CD4-positive, alpha-beta T cell (primary cell): ENCODE measurements around the gene PAQR9. TPM values are rescaled to one million over a fixed set of nuclear protein-coding genes. Genes with fewer than 3 reads are reported as not detected.

Experiments used
- ATAC-seq: fragments of 200-7000 bp; cut with Tn5 transposase; one replicate; pipeline ENCODE4 v1.10.0; 2022; ENCODE audit warnings: mild to moderate bottlenecking; ENCODE audit not compliant: poor library complexity
- CTCF ChIA-PET: fragments of 350-600 bp; sonication (Branson Sonifier 250); formaldehyde crosslinking; loops from one replicate; lab custom pipeline; 2021; ENCODE audit warnings: antibody characterized with exemption, inconsistent platforms; lab: Charles Lee
- POLR2A ChIA-PET: fragments of 350-600 bp; sonication (Branson Sonifier 250); formaldehyde crosslinking; loops from one replicate; lab custom pipeline; 2021; ENCODE audit warnings: antibody characterized with exemption, inconsistent platforms; lab: Charles Lee
- DNase-seq, 14 experiments: peaks; one replicate each; pipeline ENCODE4 v3.0.0-alpha.2; 2013 to 2020; ENCODE audit warnings: mixed read lengths in 2 of 14
- H3K27ac ChIP-seq, 2 donors: one replicate each; pipeline versions ENCODE4 v1.5.1 to v1.7.0; 2013; ENCODE audit warnings: low read length in 2 of 2, low read depth in 1 of 2, mild to moderate bottlenecking in 1 of 2
- H3K27me3 ChIP-seq, 2 experiments: 1 replicate in 1 of 2; 2 replicates in 1 of 2; pipeline versions ENCODE4 v1.6.1 to v1.7.0; 2013; ENCODE audit warnings: low read length in 2 of 2, control low read depth in 1 of 2, mild to moderate bottlenecking in 1 of 2, moderate library complexity in 1 of 2; ENCODE audit not compliant: insufficient read depth in 2 of 2, control insufficient read depth in 1 of 2
- H3K36me3 ChIP-seq: one replicate; pipeline ENCODE4 v1.6.1; 2013; ENCODE audit warnings: low read length, control low read depth; ENCODE audit not compliant: insufficient read depth
- H3K4me1 ChIP-seq: one replicate; pipeline ENCODE4 v1.6.1; 2013; ENCODE audit warnings: low read length, control low read depth; ENCODE audit not compliant: insufficient read depth
- H3K4me3 ChIP-seq: one replicate; pipeline ENCODE4 v1.5.1; 2013; ENCODE audit warnings: mild to moderate bottlenecking, low read length, moderate library complexity
- H3K9me3 ChIP-seq, 2 experiments: 1 replicate in 1 of 2; 2 replicates in 1 of 2; pipeline versions ENCODE4 v1.6.1 to v1.7.0; 2013; ENCODE audit warnings: low read length in 2 of 2, mild to moderate bottlenecking in 2 of 2, control low read depth in 1 of 2, moderate library complexity in 1 of 2; ENCODE audit not compliant: control insufficient read depth in 1 of 2, insufficient read depth in 1 of 2
- H3K27ac Mint-ChIP-seq: one replicate; pipeline ENCODE4 v1.8.0; 2020; ENCODE audit warnings: mixed read lengths
- H3K27me3 Mint-ChIP-seq: one replicate; pipeline ENCODE4 v1.8.0; 2021; ENCODE audit warnings: mixed read lengths
- H3K36me3 Mint-ChIP-seq: one replicate; pipeline ENCODE4 v1.8.0; 2021; ENCODE audit warnings: low read depth, mixed read lengths
- H3K4me1 Mint-ChIP-seq: one replicate; pipeline ENCODE4 v1.8.0; 2021; ENCODE audit warnings: low read depth, mixed read lengths
- H3K4me3 Mint-ChIP-seq: one replicate; pipeline ENCODE4 v1.8.0; 2020; ENCODE audit warnings: mild to moderate bottlenecking, mixed read lengths
- H3K9me3 Mint-ChIP-seq: one replicate; pipeline ENCODE4 v1.8.0; 2020; ENCODE audit warnings: mixed read lengths
- intact Hi-C, 2 experiments: fragments of 100-400 bp; cut with DNase I in 1 of 2; cut with micrococcal nuclease in 1 of 2; formaldehyde crosslinking; loops; one replicate each; pipeline versions ENCODE4 v1.15.1 to v1.9.0; 2023 to 2025; cut with DNase I, micrococcal nuclease
- total RNA-seq, 174 experiments: library from RNA in 2 of 174; stranded (reverse) in 2 of 174; gene quantifications; one replicate each; pipeline ENCODE4 v1.2.3 and lab custom pipeline; 2021 to 2026
- TF ChIP-seq, protein P1 (sequence below): fragments of 200-600 bp; IDR thresholded peaks from one replicate; pipeline ENCODE4 v1.8.0; 2022; ENCODE audit warnings: antibody characterized with exemption, mild to moderate bottlenecking

The PAQR9 gene
- total RNA-seq, 2 experiments from 2014 or later: not detected

DNA sequence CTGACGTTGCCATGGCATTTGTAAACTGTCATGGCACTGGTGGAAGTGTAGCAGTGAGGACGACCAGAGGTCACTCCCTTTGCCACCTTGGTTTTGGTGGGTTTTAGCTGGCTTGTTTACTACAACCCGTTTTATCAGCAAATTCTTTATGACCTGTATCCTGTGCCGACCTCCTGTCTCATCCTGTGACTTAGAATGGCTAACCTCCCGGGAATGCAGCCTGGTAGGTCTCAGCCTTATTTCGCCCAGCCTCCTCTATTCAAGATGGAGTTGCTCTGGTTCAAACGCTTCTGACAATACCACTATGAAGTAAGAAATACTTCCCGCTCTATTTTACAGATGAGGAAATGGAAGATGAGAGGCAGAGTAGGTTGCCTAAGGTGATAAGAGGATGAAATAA, 16.6 kb downstream of the PAQR9 start:
- Histone ChIP-seq H3K9me3 (peaks cover 0 to 6% of the 10 kb centered on the region in 2 experiments), H3K36me3 (no peaks in the 10 kb centered on the region), H3K27me3 (peaks cover 6 to 16% of the 10 kb centered on the region in 2 experiments), H3K27ac (no peak overlapping the region), H3K4me1 (peaks cover 17% of the 10 kb centered on the region), H3K4me3 (no peak overlapping the region)
- TF ChIP-seq, protein P1, sequence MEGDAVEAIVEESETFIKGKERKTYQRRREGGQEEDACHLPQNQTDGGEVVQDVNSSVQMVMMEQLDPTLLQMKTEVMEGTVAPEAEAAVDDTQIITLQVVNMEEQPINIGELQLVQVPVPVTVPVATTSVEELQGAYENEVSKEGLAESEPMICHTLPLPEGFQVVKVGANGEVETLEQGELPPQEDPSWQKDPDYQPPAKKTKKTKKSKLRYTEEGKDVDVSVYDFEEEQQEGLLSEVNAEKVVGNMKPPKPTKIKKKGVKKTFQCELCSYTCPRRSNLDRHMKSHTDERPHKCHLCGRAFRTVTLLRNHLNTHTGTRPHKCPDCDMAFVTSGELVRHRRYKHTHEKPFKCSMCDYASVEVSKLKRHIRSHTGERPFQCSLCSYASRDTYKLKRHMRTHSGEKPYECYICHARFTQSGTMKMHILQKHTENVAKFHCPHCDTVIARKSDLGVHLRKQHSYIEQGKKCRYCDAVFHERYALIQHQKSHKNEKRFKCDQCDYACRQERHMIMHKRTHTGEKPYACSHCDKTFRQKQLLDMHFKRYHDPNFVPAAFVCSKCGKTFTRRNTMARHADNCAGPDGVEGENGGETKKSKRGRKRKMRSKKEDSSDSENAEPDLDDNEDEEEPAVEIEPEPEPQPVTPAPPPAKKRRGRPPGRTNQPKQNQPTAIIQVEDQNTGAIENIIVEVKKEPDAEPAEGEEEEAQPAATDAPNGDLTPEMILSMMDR: no peak
- ChIA-PET CTCF (no interaction called here), POLR2A (no interaction called here)
- intact Hi-C loops: no loop called here
- Mint-ChIP-seq H3K36me3 (no peaks in the 10 kb centered on the region), H3K9me3 (no peaks in the 10 kb centered on the region), H3K4me3 (no peak overlapping the region), H3K27me3 (peaks cover 65% of the 10 kb centered on the region), H3K4me1 (no peaks in the 10 kb centered on the region), H3K27ac (no peak overlapping the region)
- ATAC-seq: no peak
- DNase-seq: no peak

DNA sequence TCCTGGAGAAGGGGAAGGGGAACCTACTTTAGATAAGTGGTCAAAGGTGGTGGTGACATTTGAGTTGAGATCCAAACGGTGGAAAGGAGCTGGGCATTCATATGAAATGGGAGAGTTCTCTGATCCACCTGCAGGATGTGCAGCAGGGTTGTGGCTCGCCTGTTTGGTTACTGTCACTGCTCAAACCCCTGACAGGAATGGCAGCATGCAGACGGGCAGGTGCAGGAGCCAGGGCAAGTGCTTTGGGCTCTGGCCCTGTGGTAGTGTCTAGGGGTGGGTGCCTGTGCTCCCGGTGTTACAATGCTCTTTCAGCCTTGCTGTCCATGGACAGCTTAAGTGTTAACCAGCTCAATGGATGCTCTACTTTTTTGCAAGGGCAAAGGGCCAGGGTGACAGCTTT, 18.5 kb downstream of the PAQR9 start:
- ATAC-seq (no peak), DNase-seq (no peak)
- Histone ChIP-seq H3K27ac (no peak overlapping the region), H3K36me3 (no peaks in the 10 kb centered on the region), H3K27me3 (peaks cover 6 to 16% of the 10 kb centered on the region in 2 experiments), H3K9me3 (peaks cover 0 to 6% of the 10 kb centered on the region in 2 experiments), H3K4me1 (peaks cover 17% of the 10 kb centered on the region), H3K4me3 (no peak overlapping the region)
- intact Hi-C loops: no loop called here
- CTCF ChIA-PET: no interaction called here
- H3K4me3 Mint-ChIP-seq: no peak overlapping the region
- POLR2A ChIA-PET: no interaction called here
- TF ChIP-seq, protein P1: no peak
- no peaks in the 10 kb centered on the region for H3K4me1 Mint-ChIP-seq
- no peak overlapping the region for H3K27ac Mint-ChIP-seq
- H3K27me3 Mint-ChIP-seq: peaks cover 53% of the 10 kb centered on the region
- no peaks in the 10 kb centered on the region for H3K36me3 Mint-ChIP-seq
- H3K9me3 Mint-ChIP-seq: no peaks in the 10 kb centered on the region

DNA sequence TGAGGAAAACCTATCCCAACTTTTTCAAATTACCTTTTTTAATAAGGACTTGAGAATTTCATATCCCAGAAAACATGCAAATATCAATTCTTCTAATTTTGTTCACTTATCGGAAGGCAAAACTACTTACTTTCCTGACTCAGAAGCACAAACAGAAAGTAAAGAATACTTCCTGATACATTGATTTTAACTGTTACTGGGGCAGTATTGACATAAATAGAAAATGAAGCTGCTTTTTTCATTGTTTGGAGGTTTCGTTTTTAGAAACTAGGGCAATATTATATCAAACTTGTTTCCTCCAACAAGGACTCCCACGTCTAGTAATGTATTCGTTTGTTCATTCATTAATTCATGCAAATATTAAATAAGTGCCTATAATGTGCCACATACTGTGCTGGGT, 19.1 kb downstream of the PAQR9 start:
- Histone ChIP-seq H3K4me1 (peaks cover 17% of the 10 kb centered on the region), H3K4me3 (peak overlapping the region; percentile 42), H3K27me3 (peaks cover 6 to 16% of the 10 kb centered on the region in 2 experiments), H3K9me3 (peaks cover 0 to 6% of the 10 kb centered on the region in 2 experiments), H3K36me3 (no peaks in the 10 kb centered on the region), H3K27ac (no peak overlapping the region)
- H3K4me1 Mint-ChIP-seq: no peaks in the 10 kb centered on the region
- no peaks in the 10 kb centered on the region for H3K9me3 Mint-ChIP-seq
- ATAC-seq: no peak
- ChIA-PET CTCF (no interaction called here), POLR2A (no interaction called here)
- H3K27me3 Mint-ChIP-seq: peaks cover 46% of the 10 kb centered on the region
- peak overlapping the region; percentile 8 for H3K4me3 Mint-ChIP-seq
- TF ChIP-seq, protein P1: no peak
- intact Hi-C loops: no loop called here
- peak in 1 of 14 experiments; percentile 37 for DNase-seq
- no peak overlapping the region for H3K27ac Mint-ChIP-seq
- no peaks in the 10 kb centered on the region for H3K36me3 Mint-ChIP-seq
